GM10266 (cell line): ENCODE measurements around the gene MED28.
A peak's percentile ranks its signal among the peaks of the same experiment; 100 is the strongest.

Experiments used
- DNase-seq: peaks from one replicate; pipeline ENCODE4 v3.0.0; 2012; ENCODE audit errors: extremely low spot score
- TF ChIP-seq, protein P1 (sequence below): IDR thresholded peaks from 2 replicates; pipeline ENCODE4 v1.5.1; 2012; ENCODE audit warnings: mild to moderate bottlenecking, low read depth; ENCODE audit not compliant: control insufficient read depth, insufficient read depth; ENCODE audit errors: missing control alignments

MED28 gene

GRCh38 chr4:17636696-17637622 is 22.5 kb downstream of the MED28 start:
- TF ChIP-seq, protein P1, sequence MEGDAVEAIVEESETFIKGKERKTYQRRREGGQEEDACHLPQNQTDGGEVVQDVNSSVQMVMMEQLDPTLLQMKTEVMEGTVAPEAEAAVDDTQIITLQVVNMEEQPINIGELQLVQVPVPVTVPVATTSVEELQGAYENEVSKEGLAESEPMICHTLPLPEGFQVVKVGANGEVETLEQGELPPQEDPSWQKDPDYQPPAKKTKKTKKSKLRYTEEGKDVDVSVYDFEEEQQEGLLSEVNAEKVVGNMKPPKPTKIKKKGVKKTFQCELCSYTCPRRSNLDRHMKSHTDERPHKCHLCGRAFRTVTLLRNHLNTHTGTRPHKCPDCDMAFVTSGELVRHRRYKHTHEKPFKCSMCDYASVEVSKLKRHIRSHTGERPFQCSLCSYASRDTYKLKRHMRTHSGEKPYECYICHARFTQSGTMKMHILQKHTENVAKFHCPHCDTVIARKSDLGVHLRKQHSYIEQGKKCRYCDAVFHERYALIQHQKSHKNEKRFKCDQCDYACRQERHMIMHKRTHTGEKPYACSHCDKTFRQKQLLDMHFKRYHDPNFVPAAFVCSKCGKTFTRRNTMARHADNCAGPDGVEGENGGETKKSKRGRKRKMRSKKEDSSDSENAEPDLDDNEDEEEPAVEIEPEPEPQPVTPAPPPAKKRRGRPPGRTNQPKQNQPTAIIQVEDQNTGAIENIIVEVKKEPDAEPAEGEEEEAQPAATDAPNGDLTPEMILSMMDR, result peak; percentile 83

DNA sequence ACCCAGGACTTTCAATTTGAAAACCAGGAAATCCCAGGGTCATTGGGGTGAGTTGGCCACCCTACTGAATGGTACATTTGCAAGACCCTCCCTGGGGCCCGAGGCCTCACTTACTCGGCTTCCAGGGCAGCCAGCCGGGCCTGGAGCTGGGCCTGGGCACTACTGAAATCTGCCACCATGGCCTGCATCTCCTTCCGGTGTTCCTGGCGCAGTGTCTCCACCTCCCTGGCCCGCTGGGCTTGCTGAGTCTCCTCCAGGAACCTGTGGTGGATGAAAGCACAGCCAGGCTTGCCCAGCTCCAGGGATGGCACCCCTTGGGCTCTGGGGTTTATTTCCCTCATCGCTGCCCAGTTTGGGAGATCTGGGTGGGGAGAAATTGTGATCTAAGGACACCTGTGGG is 24.7 kb downstream of the MED28 start:
- TF ChIP-seq, protein P1, result no peak
- DNase-seq, result no peak

More at GRCh38 chr4:17636696-17637622, 22.5 kb downstream of the MED28 start:
- peak; percentile 84 for DNase-seq

GRCh38 chr4:17642398-17642783 is 27.9 kb downstream of the MED28 start:
- no peak for DNase-seq
- TF ChIP-seq, protein P1, result no peak

DNA sequence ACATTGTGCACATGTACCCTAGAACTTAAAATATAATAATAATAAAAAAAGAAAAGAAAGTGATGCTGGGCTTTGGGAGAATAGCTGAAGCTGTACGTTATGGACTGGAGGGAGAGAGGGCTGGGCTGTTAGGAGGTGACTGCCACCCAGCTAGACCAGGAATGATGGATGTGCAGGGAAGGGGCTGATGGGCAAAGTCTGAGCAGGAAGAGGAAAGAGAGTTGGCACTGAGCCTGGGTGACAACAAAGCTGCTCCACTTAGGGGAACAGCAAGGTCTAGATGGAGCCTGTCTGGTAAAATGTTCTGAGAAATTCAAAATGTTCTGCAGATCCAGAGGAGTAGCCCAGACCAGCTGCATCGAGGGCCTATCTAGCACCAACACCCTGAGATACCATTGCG is 32.3 kb downstream of the MED28 start:
- no peak for DNase-seq
- TF ChIP-seq, protein P1, result no peak

DNA sequence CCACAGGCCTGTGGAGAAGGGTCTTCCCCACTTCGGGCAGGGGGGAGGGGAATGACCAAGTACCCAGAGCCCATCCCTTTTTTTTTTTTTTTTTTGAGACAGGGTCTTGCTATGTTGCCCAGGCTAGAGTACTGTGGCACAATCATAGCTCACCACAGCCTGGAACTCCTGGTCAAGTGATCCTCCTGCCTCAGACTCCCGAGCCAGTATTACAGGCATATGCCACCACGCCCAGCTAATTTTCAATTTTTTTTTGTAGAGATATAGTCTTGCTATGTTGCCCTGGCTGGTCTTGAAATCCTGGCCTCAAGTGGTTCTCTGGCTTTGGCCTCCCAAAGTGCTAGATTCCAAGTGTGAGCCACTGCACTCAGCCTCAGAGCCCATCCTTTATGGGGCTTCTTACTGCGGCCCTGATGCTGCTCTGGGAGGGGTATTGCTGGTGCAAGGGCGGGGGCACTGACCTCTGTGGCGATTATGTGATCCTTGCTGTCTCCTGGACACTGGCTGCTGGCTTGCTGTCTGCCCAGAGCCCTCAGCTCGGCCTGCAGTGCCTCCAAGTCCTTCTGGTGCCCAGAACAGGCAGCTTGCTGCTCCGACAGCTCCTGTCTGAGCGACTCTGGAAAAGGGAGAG is 32.9 kb downstream of the MED28 start:
- TF ChIP-seq, protein P1, result no peak
- no peak for DNase-seq

- DNase-seq, result no peak
- TF ChIP-seq, protein P1, result no peak
Observed at GRCh38 chr4:17647927-17648326, 33.5 kb downstream of the MED28 start.

DNA sequence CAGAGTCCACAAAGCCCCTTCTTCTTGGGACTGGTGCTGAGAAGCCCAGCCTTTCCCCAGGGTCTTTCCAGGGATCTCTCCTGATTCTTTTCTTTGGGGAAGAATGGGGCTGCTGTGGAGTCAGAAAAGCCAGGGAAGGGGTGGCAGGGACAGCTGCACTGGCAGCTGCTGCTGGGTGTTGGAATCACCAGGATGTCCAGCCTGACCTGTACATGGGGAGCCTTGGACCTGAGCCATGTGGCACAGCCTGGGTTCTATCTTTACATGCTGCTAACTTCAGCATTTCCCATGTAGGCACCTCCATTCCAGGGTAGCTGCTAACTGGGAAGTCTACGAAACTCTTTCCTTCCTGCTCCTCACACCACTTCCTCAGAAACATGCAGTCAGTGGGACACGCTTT is 36.0 kb downstream of the MED28 start:
- DNase-seq, result no peak
- TF ChIP-seq, protein P1, result no peak
